ENCODE data around the gene ARHGDIB.

ARHGDIB gene

GRCh38 chr12:14961466-14962152 is at the start of gene ARHGDIB:
TSS of gene ARHGDIB (minus strand) at chr12:14961601. CDS start at chr12:14950712, 10,889 bp downstream.
- in situ Hi-C loops (cut with MboI; ENCODE audit: low pct_unique_long_range_greater_than_20kb, low sequenced_read_pairs), result no loop called here
- DNase-seq, result peak; percentile 96

GRCh38 chr12:15011162-15011561 is 49.8 kb upstream of the ARHGDIB start:
- DNase-seq, result no peak

GRCh38 chr12:15007551-15007950 is 46.1 kb upstream of the ARHGDIB start:
- in situ Hi-C loops (cut with MboI; ENCODE audit: low pct_unique_long_range_greater_than_20kb, low sequenced_read_pairs), result no loop called here
- DNase-seq, result no peak

More at GRCh38 chr12:15011162-15011561, 49.8 kb upstream of the ARHGDIB start:
- in situ Hi-C loops (cut with MboI; ENCODE audit: low pct_unique_long_range_greater_than_20kb, low sequenced_read_pairs), result no loop called here

- in situ Hi-C loops (cut with MboI; ENCODE audit: low pct_unique_long_range_greater_than_20kb, low sequenced_read_pairs), result no loop called here
- no peak for DNase-seq
Measured at GRCh38 chr12:15005064-15005463, 43.7 kb upstream of the ARHGDIB start.

- no peak for DNase-seq
- in situ Hi-C loops (cut with MboI; ENCODE audit: low pct_unique_long_range_greater_than_20kb, low sequenced_read_pairs), result no loop called here
Measured at GRCh38 chr12:15004421-15004820, 43.0 kb upstream of the ARHGDIB start.

- in situ Hi-C loops (cut with MboI; ENCODE audit: low pct_unique_long_range_greater_than_20kb, low sequenced_read_pairs), result no loop called here
- no peak for DNase-seq
Measured at GRCh38 chr12:15001733-15002382, 40.5 kb upstream of the ARHGDIB start.

GRCh38 chr12:15000575-15000974 is 39.2 kb upstream of the ARHGDIB start:
- DNase-seq, result no peak
- in situ Hi-C loops (cut with MboI; ENCODE audit: low pct_unique_long_range_greater_than_20kb, low sequenced_read_pairs), result no loop called here

- in situ Hi-C loops (cut with MboI; ENCODE audit: low pct_unique_long_range_greater_than_20kb, low sequenced_read_pairs), result no loop called here
- DNase-seq, result no peak
Measured at GRCh38 chr12:14999695-15000365, 38.4 kb upstream of the ARHGDIB start.

GRCh38 chr12:14999021-14999694 is 37.8 kb upstream of the ARHGDIB start:
- no peak for DNase-seq
- in situ Hi-C loops (cut with MboI; ENCODE audit: low pct_unique_long_range_greater_than_20kb, low sequenced_read_pairs), result no loop called here

GRCh38 chr12:14997998-14998397 is 36.6 kb upstream of the ARHGDIB start:
- in situ Hi-C loops (cut with MboI; ENCODE audit: low pct_unique_long_range_greater_than_20kb, low sequenced_read_pairs), result no loop called here
- no peak for DNase-seq

- DNase-seq, result peak; percentile 79
- in situ Hi-C loops (cut with MboI; ENCODE audit: low pct_unique_long_range_greater_than_20kb, low sequenced_read_pairs), result no loop called here
Measured at GRCh38 chr12:14995583-14996425, 34.4 kb upstream of the ARHGDIB start.

- no peak for DNase-seq
- in situ Hi-C loops (cut with MboI; ENCODE audit: low pct_unique_long_range_greater_than_20kb, low sequenced_read_pairs), result no loop called here
Measured at GRCh38 chr12:14994610-14995009, 33.2 kb upstream of the ARHGDIB start.

GRCh38 chr12:14993537-14994266 is 32.3 kb upstream of the ARHGDIB start:
- in situ Hi-C loops (cut with MboI; ENCODE audit: low pct_unique_long_range_greater_than_20kb, low sequenced_read_pairs), result no loop called here
- DNase-seq, result no peak

- in situ Hi-C loops (cut with MboI; ENCODE audit: low pct_unique_long_range_greater_than_20kb, low sequenced_read_pairs), result no loop called here
- no peak for DNase-seq
Measured at GRCh38 chr12:14993117-14993516, 31.7 kb upstream of the ARHGDIB start.

GRCh38 chr12:14992673-14993072 is 31.3 kb upstream of the ARHGDIB start:
- in situ Hi-C loops (cut with MboI; ENCODE audit: low pct_unique_long_range_greater_than_20kb, low sequenced_read_pairs), result no loop called here

GRCh38 chr12:14991069-14991468 is 29.7 kb upstream of the ARHGDIB start:
- in situ Hi-C loops (cut with MboI; ENCODE audit: low pct_unique_long_range_greater_than_20kb, low sequenced_read_pairs), result no loop called here
- no peak for DNase-seq

More at GRCh38 chr12:14992673-14993072, 31.3 kb upstream of the ARHGDIB start:
- DNase-seq, result no peak

- peak; percentile 68 for DNase-seq
- in situ Hi-C loops (cut with MboI; ENCODE audit: low pct_unique_long_range_greater_than_20kb, low sequenced_read_pairs), result no loop called here
Measured at GRCh38 chr12:14989790-14990189, 28.4 kb upstream of the ARHGDIB start.

- DNase-seq, result no peak
- in situ Hi-C loops (cut with MboI; ENCODE audit: low pct_unique_long_range_greater_than_20kb, low sequenced_read_pairs), result no loop called here
Measured at GRCh38 chr12:14988035-14988434, 26.6 kb upstream of the ARHGDIB start.

Measured in KBM-7 (cell line).